ENCODE results near the gene CNN3. TPM values are rescaled to one million over a fixed set of nuclear protein-coding genes. Genes with fewer than 3 reads are reported as not detected.

The CNN3 gene
- total and polyA plus RNA-seq, 12 donors, result 28.0 to 108 (median 62.5) TPM

DNA sequence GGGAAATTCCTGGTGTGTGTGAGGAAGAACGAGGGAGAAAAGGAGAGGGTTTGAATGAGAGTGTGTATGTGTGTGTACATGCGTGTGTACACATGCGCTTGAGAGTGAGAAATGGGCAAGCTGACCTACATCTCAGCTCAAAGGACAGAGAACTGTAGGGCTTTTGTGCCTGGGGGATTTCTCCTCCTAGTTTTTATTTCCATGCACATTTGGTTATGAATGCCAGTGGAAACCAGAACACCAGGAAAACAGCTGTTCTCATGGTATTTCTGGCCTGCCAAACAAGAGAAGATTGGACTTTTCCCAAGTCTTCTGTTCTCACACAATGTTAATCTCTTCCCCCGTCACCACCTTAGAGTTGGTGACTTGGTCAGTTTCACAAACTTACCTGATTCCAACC lies 61.5 kb downstream of the CNN3 start:
- H3K36me3 ChIP-seq, result no peaks in the 10 kb centered on the region
- H3K4me1 ChIP-seq, result peaks cover 6 to 68% (median 36%) of the 10 kb centered on the region in 9 donors
- H3K4me3 ChIP-seq, result no peak overlapping the region
- WGBS, 2 donors, result 56 to 60% methylated on average over 4 of the region's 4 CpGs
- H3K9me3 ChIP-seq, result no peaks in the 10 kb centered on the region
- no peaks in the 10 kb centered on the region for H3K27me3 ChIP-seq
- intact Hi-C loops (cut with DNase I), result loop anchor here in 3 of 10 donors (2.0 to 10.0 kb wide), 3 partner anchors 49 to 57 kb away; no protein-coding TSS in a partner anchor
- peak in 7 of 8 donors; percentile 13 to 46 (median 28) for ATAC-seq
- H3K27ac ChIP-seq, result peak overlapping the region in 7 of 10 donors; percentile 75 to 88 (median 82)
- no peak for DNase-seq
- TF ChIP-seq CTCF (IDR thresholded peaks at IDR 0.05), result no peak

- DNase-seq (peak in 1 of 2 donors; percentile 45), ATAC-seq (peak in 3 of 8 donors; percentile 31 to 34 (median 32))
- intact Hi-C loops (cut with DNase I), result loop anchor here in 4 of 10 donors (2.0 to 10.0 kb wide), 4 partner anchors 50 to 58 kb away; no protein-coding TSS in a partner anchor
- H3K27ac ChIP-seq, result peak overlapping the region in 9 of 10 donors; percentile 67 to 88 (median 81)
- 65% methylated on average over 9 of the region's 9 CpGs for WGBS, 2 donors
- H3K27me3 ChIP-seq, result no peaks in the 10 kb centered on the region
- no peak for TF ChIP-seq CTCF (IDR thresholded peaks at IDR 0.05)
- H3K4me3 ChIP-seq, result no peak overlapping the region
- H3K9me3 ChIP-seq, result no peaks in the 10 kb centered on the region
- peaks cover 6 to 73% (median 36%) of the 10 kb centered on the region in 9 donors for H3K4me1 ChIP-seq
- no peaks in the 10 kb centered on the region for H3K36me3 ChIP-seq
These were observed 62.1 kb downstream of the CNN3 start for GRCh38 chr1:94864821-94865220.

GRCh38 chr1:94863919-94864318 lies 63.0 kb downstream of the CNN3 start:
- 37 to 48% methylated on average over 4 of the region's 4 CpGs for WGBS, 2 donors
- peaks cover 6 to 74% (median 39%) of the 10 kb centered on the region in 9 donors for H3K4me1 ChIP-seq
- ATAC-seq (peak; percentile 53 to 92 (median 70)), DNase-seq (peak in 1 of 2 donors; percentile 39)
- peak overlapping the region; percentile 67 to 88 (median 80) for H3K27ac ChIP-seq
- peak overlapping the region in 1 of 10 donors; percentile 1 for H3K4me3 ChIP-seq
- no peaks in the 10 kb centered on the region for H3K36me3 ChIP-seq
- TF ChIP-seq CTCF (IDR thresholded peaks at IDR 0.05), result no peak
- H3K27me3 ChIP-seq, result no peaks in the 10 kb centered on the region
- H3K9me3 ChIP-seq, result no peaks in the 10 kb centered on the region
- intact Hi-C loops (cut with DNase I), result loop anchor here in 3 of 10 donors (2.0 to 10.0 kb wide), 3 partner anchors 51 to 59 kb away; no protein-coding TSS in a partner anchor

DNA sequence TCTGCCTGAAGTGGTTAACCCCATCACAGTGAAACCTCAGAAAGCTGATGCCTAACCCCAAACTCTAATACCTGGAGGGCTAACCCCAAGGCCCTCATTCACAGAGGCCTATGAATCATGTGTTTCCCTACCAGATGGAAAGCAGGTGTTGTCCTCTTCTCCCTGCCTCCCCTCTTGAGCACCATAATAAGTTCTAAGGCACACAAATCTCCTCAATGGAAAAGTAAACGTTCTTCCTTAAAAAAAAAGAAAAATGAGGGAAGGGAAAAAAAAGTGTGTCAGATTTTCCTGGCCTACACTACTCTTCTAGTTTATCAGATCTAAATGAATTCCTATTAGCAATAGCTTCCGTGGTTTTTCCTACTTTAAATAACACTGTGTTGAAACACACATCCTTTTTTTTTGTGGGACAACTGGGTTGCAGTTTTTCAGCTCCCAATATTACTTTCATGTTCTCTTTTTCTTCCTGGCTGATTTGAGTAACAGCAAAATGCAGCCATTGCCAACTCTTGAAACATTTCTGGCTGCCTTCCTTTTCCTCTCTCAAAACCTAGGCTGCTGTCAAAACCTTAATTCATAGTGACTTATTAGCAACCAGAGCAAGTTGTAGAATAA lies 63.5 kb downstream of the CNN3 start:
- H3K4me1 ChIP-seq, result peaks cover 6 to 74% (median 39%) of the 10 kb centered on the region in 9 donors
- intact Hi-C loops (cut with DNase I), result loop anchor here in 2 of 10 donors (5.0 to 10.0 kb wide), 2 partner anchors 51 to 54 kb away; no protein-coding TSS in a partner anchor
- peak overlapping the region; percentile 67 to 88 (median 80) for H3K27ac ChIP-seq
- peak; percentile 44 to 77 (median 60) for ATAC-seq
- DNase-seq, result no peak
- no peak for TF ChIP-seq CTCF (IDR thresholded peaks at IDR 0.05)
- no peaks in the 10 kb centered on the region for H3K9me3 ChIP-seq
- peak overlapping the region in 1 of 10 donors; percentile 1 for H3K4me3 ChIP-seq
- no peaks in the 10 kb centered on the region for H3K36me3 ChIP-seq
- WGBS, 2 donors, result 7 to 12% methylated on average over 2 of the region's 2 CpGs
- no peaks in the 10 kb centered on the region for H3K27me3 ChIP-seq
